Neural progenitor cell (in vitro differentiated cells): ENCODE data around the gene CNNM2. TPM values are rescaled to one million over a fixed set of nuclear protein-coding genes. Genes with fewer than 3 reads are reported as not detected.

Experiments
- DNase-seq: peaks from one replicate; pipeline ENCODE4 v3.0.0-alpha.2; 2016; ENCODE audit warnings: low spot score
- H2AFZ ChIP-seq: fragments of 200-600 bp; sonication (generic); replicated peaks from 2 replicates; pipeline ENCODE4 v1.6.1; 2016; ENCODE audit warnings: antibody characterized with exemption
- H3F3A ChIP-seq: fragments of 200-600 bp; sonication (generic); 2 replicates; pipeline ENCODE4 v1.6.1; 2016; ENCODE audit warnings: antibody characterized with exemption, low read depth
- H3K27ac ChIP-seq: fragments of 200-600 bp; sonication (generic); 2 replicates; pipeline ENCODE4 v1.5.1; 2016; ENCODE audit warnings: mild to moderate bottlenecking
- H3K27me3 ChIP-seq: fragments of 200-600 bp; sonication (generic); 2 replicates; pipeline ENCODE4 v1.6.1; 2016; ENCODE audit warnings: mild to moderate bottlenecking, moderate library complexity
- H3K36me3 ChIP-seq: fragments of 200-600 bp; sonication (generic); 2 replicates; pipeline ENCODE4 v1.5.1; 2016
- H3K4me1 ChIP-seq: fragments of 200-600 bp; sonication (generic); 2 replicates; pipeline ENCODE4 v1.6.1; 2016; ENCODE audit warnings: mixed run types
- H3K4me2 ChIP-seq: fragments of 200-600 bp; sonication (generic); 2 replicates; pipeline ENCODE4 v1.6.1; 2016
- H3K4me3 ChIP-seq: fragments of 200-600 bp; sonication (generic); 2 replicates; pipeline ENCODE4 v1.5.1; 2016
- H3K79me2 ChIP-seq: fragments of 200-600 bp; sonication (generic); 2 replicates; pipeline ENCODE4 v1.6.1; 2016; ENCODE audit warnings: low read depth
- H3K9ac ChIP-seq: fragments of 200-600 bp; sonication (generic); 2 replicates; pipeline ENCODE4 v1.6.1; 2016
- H3K9me3 ChIP-seq: fragments of 200-600 bp; sonication (generic); 2 replicates; pipeline ENCODE4 v1.5.1; 2016; ENCODE audit warnings: low read depth
- H4K20me1 ChIP-seq: fragments of 200-600 bp; sonication (generic); 2 replicates; pipeline ENCODE4 v1.6.1; 2016; ENCODE audit warnings: low read depth
- H3K27ac Mint-ChIP-seq: 3 replicates; pipeline ENCODE4 v1.8.0; 2021; ENCODE audit warnings: mixed read lengths
- H3K27me3 Mint-ChIP-seq: 2 replicates; pipeline ENCODE4 v1.8.0; 2022; ENCODE audit warnings: low read depth, mild to moderate bottlenecking, inconsistent platforms, moderate library complexity, mixed read lengths; ENCODE audit not compliant: insufficient read depth
- H3K36me3 Mint-ChIP-seq: 3 replicates; pipeline ENCODE4 v1.8.0; 2021; ENCODE audit warnings: mixed read lengths
- H3K4me1 Mint-ChIP-seq: 3 replicates; pipeline ENCODE4 v1.8.0; 2021; ENCODE audit warnings: mixed read lengths
- H3K4me3 Mint-ChIP-seq: 3 replicates; pipeline ENCODE4 v1.8.0; 2021; ENCODE audit warnings: mild to moderate bottlenecking, moderate library complexity, mixed read lengths
- H3K9me3 Mint-ChIP-seq: 3 replicates; pipeline ENCODE4 v1.8.0; 2020; ENCODE audit warnings: mixed read lengths
- EZH2 ChIP-seq: fragments of 200-600 bp; sonication (generic); IDR thresholded peaks from 2 replicates; pipeline ENCODE4 v1.6.1; 2017; ENCODE audit warnings: antibody characterized with exemption, mild to moderate bottlenecking, moderate library complexity
- EZH2phosphoT487 ChIP-seq: fragments of 200-600 bp; sonication (generic); IDR thresholded peaks from 2 replicates; pipeline ENCODE4 v1.6.1; 2017; ENCODE audit warnings: antibody characterized with exemption
- total RNA-seq: library from RNA; depleted of rRNA; stranded (reverse); fragments of >200 nt; gene quantifications from 2 replicates; pipeline ENCODE4 v1.2.3, GENCODE V29; 2015; ENCODE audit warnings: low replicate concordance
- TF ChIP-seq, protein P1 (sequence below): fragments of 200-600 bp; sonication (generic); IDR thresholded peaks from 2 replicates; pipeline ENCODE4 v1.5.1; 2017; ENCODE audit warnings: antibody characterized with exemption, mild to moderate bottlenecking

CNNM2 gene
- total RNA-seq, 1 donor from 2014 or later: 11.4 TPM

DNA sequence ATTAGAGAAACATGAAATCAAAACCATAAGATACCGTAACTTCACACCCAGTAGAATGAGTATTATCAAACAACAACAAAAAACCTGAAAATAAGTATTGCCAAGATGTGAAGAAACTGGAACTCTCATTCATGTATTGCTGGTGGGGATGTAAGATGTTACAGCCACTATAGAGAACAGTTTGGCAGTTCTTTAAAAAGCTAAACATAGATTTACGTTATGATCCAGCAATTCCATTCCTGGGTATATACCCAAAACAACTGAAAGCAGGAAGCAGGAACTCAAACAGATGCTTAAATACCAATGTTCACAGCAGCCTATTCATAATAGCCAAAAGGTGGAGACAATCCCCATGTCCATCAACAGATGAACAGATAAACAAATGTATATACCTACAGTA lies 202.5 kb downstream of the CNNM2 start:
- Histone ChIP-seq H3K36me3 (no peaks in the 10 kb centered on the region), H3K27ac (no peak overlapping the region), H3K9ac (no peak overlapping the region), H3K27me3 (no peaks in the 10 kb centered on the region), H3K4me3 (no peak overlapping the region), H4K20me1 (peaks cover 4% of the 10 kb centered on the region), H3F3A (no peaks in the 10 kb centered on the region), H3K79me2 (peaks cover 4% of the 10 kb centered on the region), H2AFZ (no peak overlapping the region), H3K4me2 (no peak overlapping the region), H3K9me3 (no peaks in the 10 kb centered on the region), H3K4me1 (peaks cover 21% of the 10 kb centered on the region)
- Mint-ChIP-seq H3K27ac (no peak overlapping the region), H3K4me1 (peaks cover 9% of the 10 kb centered on the region), H3K4me3 (no peak overlapping the region), H3K36me3 (peaks cover 5% of the 10 kb centered on the region), H3K27me3 (no peaks in the 10 kb centered on the region), H3K9me3 (no peaks in the 10 kb centered on the region)
- DNase-seq: no peak
- TF ChIP-seq, protein P1, sequence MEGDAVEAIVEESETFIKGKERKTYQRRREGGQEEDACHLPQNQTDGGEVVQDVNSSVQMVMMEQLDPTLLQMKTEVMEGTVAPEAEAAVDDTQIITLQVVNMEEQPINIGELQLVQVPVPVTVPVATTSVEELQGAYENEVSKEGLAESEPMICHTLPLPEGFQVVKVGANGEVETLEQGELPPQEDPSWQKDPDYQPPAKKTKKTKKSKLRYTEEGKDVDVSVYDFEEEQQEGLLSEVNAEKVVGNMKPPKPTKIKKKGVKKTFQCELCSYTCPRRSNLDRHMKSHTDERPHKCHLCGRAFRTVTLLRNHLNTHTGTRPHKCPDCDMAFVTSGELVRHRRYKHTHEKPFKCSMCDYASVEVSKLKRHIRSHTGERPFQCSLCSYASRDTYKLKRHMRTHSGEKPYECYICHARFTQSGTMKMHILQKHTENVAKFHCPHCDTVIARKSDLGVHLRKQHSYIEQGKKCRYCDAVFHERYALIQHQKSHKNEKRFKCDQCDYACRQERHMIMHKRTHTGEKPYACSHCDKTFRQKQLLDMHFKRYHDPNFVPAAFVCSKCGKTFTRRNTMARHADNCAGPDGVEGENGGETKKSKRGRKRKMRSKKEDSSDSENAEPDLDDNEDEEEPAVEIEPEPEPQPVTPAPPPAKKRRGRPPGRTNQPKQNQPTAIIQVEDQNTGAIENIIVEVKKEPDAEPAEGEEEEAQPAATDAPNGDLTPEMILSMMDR: no peak
- TF ChIP-seq EZH2phosphoT487: no peak
- no peak for TF ChIP-seq EZH2

DNA sequence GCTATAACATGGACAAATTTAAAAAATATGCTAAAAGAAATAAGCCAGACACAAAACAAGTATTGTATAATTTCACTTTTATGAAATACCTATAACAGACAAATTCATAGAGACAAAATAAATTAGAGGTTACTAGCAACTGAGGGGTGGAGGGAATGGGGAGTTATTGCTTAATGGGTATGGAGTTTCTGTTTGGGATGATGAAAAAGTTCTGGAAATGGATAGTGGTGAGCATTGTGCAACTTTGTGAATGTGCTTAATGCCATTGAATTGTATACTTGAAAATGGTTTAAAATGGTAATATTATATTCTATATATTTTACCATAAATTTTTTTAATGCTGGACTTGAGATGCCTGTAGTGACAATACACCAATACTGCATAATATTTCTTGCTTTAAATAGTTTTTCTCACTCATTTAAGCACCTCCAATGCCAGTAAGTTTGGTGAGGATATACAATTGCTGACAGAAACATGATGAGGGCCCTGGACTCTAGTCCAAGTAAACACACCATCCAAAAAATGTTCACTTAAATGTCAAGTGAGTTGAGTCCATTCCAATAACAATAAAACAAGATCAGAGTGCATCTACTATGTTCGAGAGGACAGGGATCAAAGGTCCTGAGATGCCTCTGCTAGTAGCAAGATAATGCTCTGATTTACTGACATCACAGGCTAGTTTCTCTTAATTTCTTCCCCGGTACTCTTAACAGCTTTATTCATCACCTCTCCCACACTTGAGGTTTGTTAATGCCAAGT lies 203.1 kb downstream of the CNNM2 start:
- DNase-seq: no peak
- H3K79me2 ChIP-seq: peaks cover 4% of the 10 kb centered on the region
- Mint-ChIP-seq H3K9me3 (no peaks in the 10 kb centered on the region), H3K27me3 (peaks cover 3% of the 10 kb centered on the region), H3K27ac (no peak overlapping the region), H3K4me1 (peaks cover 14% of the 10 kb centered on the region), H3K4me3 (no peak overlapping the region), H3K36me3 (peaks cover 9% of the 10 kb centered on the region)
- H3F3A ChIP-seq: no peaks in the 10 kb centered on the region
- no peaks in the 10 kb centered on the region for H3K27me3 ChIP-seq
- no peak overlapping the region for H3K4me2 ChIP-seq
- TF ChIP-seq EZH2phosphoT487: no peak
- no peak overlapping the region for H3K4me3 ChIP-seq
- H3K36me3 ChIP-seq: no peaks in the 10 kb centered on the region
- H2AFZ ChIP-seq: no peak overlapping the region
- peaks cover 4% of the 10 kb centered on the region for H4K20me1 ChIP-seq
- no peaks in the 10 kb centered on the region for H3K9me3 ChIP-seq
- no peak overlapping the region for H3K9ac ChIP-seq
- H3K4me1 ChIP-seq: peaks cover 22% of the 10 kb centered on the region
- no peak overlapping the region for H3K27ac ChIP-seq

DNA sequence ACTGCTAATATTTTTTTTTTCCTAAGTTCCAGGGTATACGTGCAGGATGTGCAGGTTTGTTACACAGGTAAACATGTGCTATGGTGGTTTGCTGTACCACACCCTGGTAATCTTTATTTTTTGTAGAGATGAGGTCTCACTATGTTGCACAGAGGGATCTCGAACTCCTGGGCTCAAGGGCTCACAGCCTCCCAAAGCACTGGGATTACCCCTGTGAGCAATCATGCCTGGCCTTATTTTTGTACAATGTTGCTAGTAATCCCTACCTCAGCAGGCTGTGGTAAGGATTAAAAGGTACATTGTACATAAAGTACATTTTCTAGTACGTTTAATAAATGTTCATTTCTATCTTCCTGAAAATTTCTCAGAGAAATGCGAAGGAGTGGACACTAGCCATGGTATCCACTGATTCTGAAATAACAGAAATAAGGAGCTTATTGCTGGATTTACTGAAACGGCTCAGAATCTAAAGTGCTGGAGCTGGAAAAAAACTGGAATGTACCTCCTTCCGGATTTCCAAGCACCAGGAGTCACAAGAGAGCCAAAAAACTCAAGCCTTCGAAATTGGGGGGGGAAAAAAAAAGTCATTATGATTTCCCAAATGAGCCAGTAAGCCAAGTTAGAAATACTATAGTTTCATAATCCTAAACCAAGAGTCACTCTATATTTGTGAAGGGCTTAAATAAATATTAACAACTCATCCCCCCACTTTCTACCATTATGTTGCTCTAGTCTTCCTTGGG lies 205.4 kb downstream of the CNNM2 start:
- Histone ChIP-seq H3K27me3 (no peaks in the 10 kb centered on the region), H3K4me1 (peaks cover 22% of the 10 kb centered on the region), H3K4me3 (no peak overlapping the region), H3K79me2 (no peaks in the 10 kb centered on the region), H3K27ac (no peak overlapping the region), H3K9me3 (no peaks in the 10 kb centered on the region), H3K4me2 (no peak overlapping the region), H2AFZ (no peak overlapping the region), H4K20me1 (peaks cover 4% of the 10 kb centered on the region), H3F3A (no peaks in the 10 kb centered on the region), H3K9ac (no peak overlapping the region), H3K36me3 (no peaks in the 10 kb centered on the region)
- H3K36me3 Mint-ChIP-seq: peaks cover 16% of the 10 kb centered on the region
- TF ChIP-seq EZH2 (no peak), EZH2phosphoT487 (no peak)
- TF ChIP-seq, protein P1: no peak
- H3K27me3 Mint-ChIP-seq: peaks cover 6% of the 10 kb centered on the region
- H3K4me1 Mint-ChIP-seq: peaks cover 14% of the 10 kb centered on the region
- no peak overlapping the region for H3K4me3 Mint-ChIP-seq
- H3K9me3 Mint-ChIP-seq: peaks cover 5% of the 10 kb centered on the region
- DNase-seq: peak; percentile 21
- H3K27ac Mint-ChIP-seq: no peak overlapping the region
